Activated CD8-positive, alpha-beta T cell treated with anti-CD3 and anti-CD28 coated beads, Interleukin-2, amount 10 ng/mL, durations not matched to agents 7 days and 5 days (primary cell): ENCODE data around the gene NUP210. TPM values are rescaled to one million over a fixed set of nuclear protein-coding genes. Genes with fewer than 3 reads are reported as not detected.
A peak's percentile ranks its signal among the peaks of the same experiment; 100 is the strongest.

Experiments used
- ATAC-seq: fragments of 150-1000 bp; cut with Tn5 transposase; one replicate; pipeline ENCODE4 v1.10.0; 2021; ENCODE audit warnings: moderate library complexity
- CTCF ChIA-PET: fragments of 350-600 bp; sonication (Branson Sonifier 250); formaldehyde crosslinking; loops from one replicate; lab custom pipeline; 2021; ENCODE audit warnings: antibody characterized with exemption; lab: Charles Lee
- POLR2A ChIA-PET: fragments of 350-600 bp; sonication (Branson Sonifier 250); formaldehyde crosslinking; loops from one replicate; lab custom pipeline; 2021; ENCODE audit warnings: antibody characterized with exemption; lab: Charles Lee
- DNase-seq: peaks from one replicate; pipeline ENCODE4 v3.0.0-alpha.2; 2020
- H3K27ac Mint-ChIP-seq: one replicate; pipeline ENCODE4 v1.8.0; 2021; ENCODE audit warnings: mild to moderate bottlenecking, mixed read lengths
- H3K27me3 Mint-ChIP-seq: one replicate; pipeline ENCODE4 v1.8.0; 2021; ENCODE audit warnings: low read depth, mixed read lengths
- H3K36me3 Mint-ChIP-seq: one replicate; pipeline ENCODE4 v1.8.0; 2021; ENCODE audit warnings: low read depth, mixed read lengths
- H3K4me1 Mint-ChIP-seq: one replicate; pipeline ENCODE4 v1.8.0; 2021; ENCODE audit warnings: low read depth, mixed read lengths
- H3K4me3 Mint-ChIP-seq: one replicate; pipeline ENCODE4 v1.8.0; 2021; ENCODE audit warnings: mild to moderate bottlenecking, mixed read lengths
- H3K9me3 Mint-ChIP-seq: one replicate; pipeline ENCODE4 v1.8.0; 2022; ENCODE audit warnings: mixed read lengths; ENCODE audit not compliant: insufficient read depth
- total RNA-seq, 2 experiments: library from RNA; stranded (reverse); gene quantifications; one replicate each; pipeline ENCODE4 v1.2.3, GENCODE V29; 2021

Gene NUP210
- total RNA-seq, 2 experiments from 2014 or later, result 202 to 206 TPM

- no peaks in the 10 kb centered on the region for H3K9me3 Mint-ChIP-seq
- ChIA-PET POLR2A (no interaction called here), CTCF (interaction anchor here (0.7 kb wide), 1 partner anchor 168 kb away, joined by 3 read pairs; no protein-coding TSS in a partner anchor)
- peaks cover 11% of the 10 kb centered on the region for H3K4me1 Mint-ChIP-seq
- H3K27ac Mint-ChIP-seq, result no peak overlapping the region
- H3K4me3 Mint-ChIP-seq, result no peak overlapping the region
- ATAC-seq (no peak), DNase-seq (no peak)
- peaks cover 18% of the 10 kb centered on the region for H3K27me3 Mint-ChIP-seq
- no peaks in the 10 kb centered on the region for H3K36me3 Mint-ChIP-seq
Measured at GRCh38 chr3:13294442-13295351, 125.4 kb downstream of the NUP210 start.

- Mint-ChIP-seq H3K27ac (no peak overlapping the region), H3K27me3 (peaks cover 28% of the 10 kb centered on the region), H3K9me3 (peaks cover 7% of the 10 kb centered on the region), H3K4me3 (no peak overlapping the region), H3K4me1 (peaks cover 10% of the 10 kb centered on the region), H3K36me3 (no peaks in the 10 kb centered on the region)
- ATAC-seq, result no peak
- DNase-seq, result no peak
- POLR2A ChIA-PET, result no interaction called here
- CTCF ChIA-PET, result no interaction called here
Measured at GRCh38 chr3:13292375-13292774, 127.7 kb downstream of the NUP210 start.

- H3K4me3 Mint-ChIP-seq, result no peak overlapping the region
- H3K36me3 Mint-ChIP-seq, result peaks cover 4% of the 10 kb centered on the region
- CTCF ChIA-PET, result interaction anchor here (1.0 kb wide), 1 partner anchor 25 kb away, joined by 4 read pairs; no protein-coding TSS in a partner anchor
- H3K4me1 Mint-ChIP-seq, result no peaks in the 10 kb centered on the region
- no peak for ATAC-seq
- H3K27ac Mint-ChIP-seq, result no peak overlapping the region
- DNase-seq, result no peak
- peaks cover 33% of the 10 kb centered on the region for H3K27me3 Mint-ChIP-seq
- POLR2A ChIA-PET, result interaction anchor here (0.6 kb wide), 1 partner anchor 60 kb away, joined by 3 read pairs; no protein-coding TSS in a partner anchor
- H3K9me3 Mint-ChIP-seq, result peaks cover 20% of the 10 kb centered on the region
Measured at GRCh38 chr3:13290941-13291340, 129.2 kb downstream of the NUP210 start.

- Mint-ChIP-seq H3K36me3 (peaks cover 4% of the 10 kb centered on the region), H3K4me3 (no peak overlapping the region), H3K9me3 (peaks cover 21% of the 10 kb centered on the region), H3K4me1 (no peaks in the 10 kb centered on the region), H3K27me3 (peaks cover 31% of the 10 kb centered on the region), H3K27ac (no peak overlapping the region)
- ATAC-seq (no peak), DNase-seq (no peak)
- CTCF ChIA-PET, result no interaction called here
- POLR2A ChIA-PET, result interaction anchor here (0.8 kb wide), 1 partner anchor 22 kb away, joined by 3 read pairs; no protein-coding TSS in a partner anchor
Measured at GRCh38 chr3:13289771-13290285, 130.3 kb downstream of the NUP210 start.

- CTCF ChIA-PET, result no interaction called here
- Mint-ChIP-seq H3K27ac (no peak overlapping the region), H3K27me3 (peaks cover 38% of the 10 kb centered on the region), H3K4me3 (no peak overlapping the region), H3K9me3 (peaks cover 29% of the 10 kb centered on the region), H3K36me3 (peaks cover 9% of the 10 kb centered on the region), H3K4me1 (no peaks in the 10 kb centered on the region)
- POLR2A ChIA-PET, result no interaction called here
- ATAC-seq, result no peak
- no peak for DNase-seq
Measured at GRCh38 chr3:13288732-13289718, 131.1 kb downstream of the NUP210 start.

GRCh38 chr3:13287833-13288232, 132.3 kb downstream of the NUP210 start:
- Mint-ChIP-seq H3K36me3 (peaks cover 14% of the 10 kb centered on the region), H3K27ac (no peak overlapping the region), H3K4me3 (no peak overlapping the region), H3K27me3 (peaks cover 45% of the 10 kb centered on the region), H3K4me1 (peaks cover 3% of the 10 kb centered on the region), H3K9me3 (peaks cover 33% of the 10 kb centered on the region)
- DNase-seq, result no peak
- ATAC-seq, result no peak
- ChIA-PET CTCF (no interaction called here), POLR2A (no interaction called here)

GRCh38 chr3:13286873-13287272, 133.2 kb downstream of the NUP210 start:
- H3K9me3 Mint-ChIP-seq, result peaks cover 33% of the 10 kb centered on the region
- H3K4me1 Mint-ChIP-seq, result peaks cover 3% of the 10 kb centered on the region
- peaks cover 14% of the 10 kb centered on the region for H3K36me3 Mint-ChIP-seq
- ChIA-PET CTCF (no interaction called here), POLR2A (no interaction called here)
- H3K27ac Mint-ChIP-seq, result no peak overlapping the region
- H3K27me3 Mint-ChIP-seq, result peaks cover 41% of the 10 kb centered on the region
- no peak overlapping the region for H3K4me3 Mint-ChIP-seq
- DNase-seq (no peak), ATAC-seq (no peak)

- POLR2A ChIA-PET, result no interaction called here
- DNase-seq, result no peak
- CTCF ChIA-PET, result no interaction called here
- Mint-ChIP-seq H3K27me3 (peaks cover 43% of the 10 kb centered on the region), H3K4me3 (no peak overlapping the region), H3K4me1 (peaks cover 5% of the 10 kb centered on the region), H3K9me3 (peaks cover 33% of the 10 kb centered on the region), H3K36me3 (peaks cover 14% of the 10 kb centered on the region), H3K27ac (no peak overlapping the region)
- ATAC-seq, result no peak
Measured at GRCh38 chr3:13285007-13285567, 135.0 kb downstream of the NUP210 start.

GRCh38 chr3:13283877-13284264, 136.3 kb downstream of the NUP210 start:
- Mint-ChIP-seq H3K4me1 (peaks cover 5% of the 10 kb centered on the region), H3K4me3 (peak overlapping the region; percentile 53), H3K36me3 (peaks cover 14% of the 10 kb centered on the region), H3K9me3 (peaks cover 33% of the 10 kb centered on the region), H3K27ac (no peak overlapping the region), H3K27me3 (peaks cover 47% of the 10 kb centered on the region)
- POLR2A ChIA-PET, result no interaction called here
- no peak for DNase-seq
- CTCF ChIA-PET, result interaction anchor here (0.8 to 1.8 kb wide), 2 partner anchors 15 to 54 kb away, joined by 4 read pairs; no protein-coding TSS in a partner anchor
- ATAC-seq, result no peak

- POLR2A ChIA-PET, result interaction anchor here (1.1 kb wide), 1 partner anchor 40 kb away, joined by 4 read pairs; no protein-coding TSS in a partner anchor
- H3K36me3 Mint-ChIP-seq, result peaks cover 14% of the 10 kb centered on the region
- H3K9me3 Mint-ChIP-seq, result peaks cover 33% of the 10 kb centered on the region
- peak overlapping the region; percentile 53 for H3K4me3 Mint-ChIP-seq
- DNase-seq (no peak), ATAC-seq (peak; percentile 68)
- CTCF ChIA-PET, result interaction anchor here (0.7 to 1.8 kb wide), 6 partner anchors 15 to 288 kb away, joined by 3 to 4 read pairs (median 4); no protein-coding TSS in a partner anchor
- no peak overlapping the region for H3K27ac Mint-ChIP-seq
- peaks cover 43% of the 10 kb centered on the region for H3K27me3 Mint-ChIP-seq
- H3K4me1 Mint-ChIP-seq, result peaks cover 5% of the 10 kb centered on the region
Measured at GRCh38 chr3:13282986-13283876, 136.9 kb downstream of the NUP210 start.
